ENCODE measurements around the gene ABCA3. TPM values are rescaled to one million over a fixed set of nuclear protein-coding genes. Genes with fewer than 3 reads are reported as not detected.
"Not testable (repeated sequence)": the region's sequence is repeated elsewhere in the genome, so short reads cannot be mapped to it uniquely, and the experiment has no call there.

Gene ABCA3
- polyA plus RNA-seq, result 1.7 TPM

DNA sequence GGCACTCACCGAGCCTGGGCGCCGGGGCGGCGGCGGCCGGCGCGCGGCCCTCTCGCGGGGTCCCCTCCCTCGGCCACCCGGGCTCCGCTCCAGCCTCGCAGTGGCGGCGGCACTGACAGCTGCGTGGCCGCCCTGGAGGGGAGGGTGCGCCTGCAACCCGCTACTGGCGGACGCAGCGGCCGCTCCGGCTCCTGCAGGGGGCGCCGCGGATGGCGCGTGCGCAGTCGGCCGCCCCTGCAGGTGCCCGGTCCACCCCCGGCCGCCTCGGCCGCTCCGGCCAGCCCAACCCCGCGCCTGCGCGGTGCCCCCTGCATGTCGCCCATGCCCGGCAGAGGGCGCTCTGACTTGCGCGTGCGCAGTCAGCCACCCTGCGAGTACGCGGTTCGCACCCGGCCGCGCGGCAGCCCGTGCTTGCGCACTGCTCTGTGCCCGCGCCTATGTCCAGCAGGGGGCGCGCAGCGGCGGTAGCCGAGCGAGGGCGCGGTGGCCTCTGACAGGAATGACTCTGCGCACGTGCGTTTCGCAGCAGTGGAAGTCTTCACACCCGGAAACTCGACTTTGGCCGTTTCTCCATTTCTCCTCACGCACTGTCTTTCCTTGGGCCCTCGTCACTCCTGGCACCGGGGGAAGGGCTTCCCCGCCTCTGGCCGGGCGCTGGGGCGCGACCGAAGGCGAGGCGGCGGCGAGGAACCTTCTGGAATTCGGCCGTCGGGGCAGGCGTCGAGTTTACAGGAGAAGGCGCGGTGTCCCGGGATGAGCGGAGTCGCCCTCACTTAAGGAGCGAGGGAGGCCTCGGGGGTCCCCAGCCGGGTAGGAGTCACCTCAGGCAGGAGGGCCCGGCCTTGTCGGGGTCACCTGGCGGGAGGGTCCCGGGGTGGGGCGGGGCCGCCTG is at the start of gene ABCA3:
Gene ABCA3 (minus strand): TSS at position 165 of the 892 bp plus-strand sequence. CDS start 14,262 bp downstream, outside the sequence.
- Mint-ChIP-seq H3K27me3 (peaks cover 1% of the 10 kb centered on the region), H3K9me3 (no peaks in the 10 kb centered on the region), H3K36me3 (no peaks in the 10 kb centered on the region), H3K4me1 (peaks cover 6 to 11% (median 9%) of the 10 kb centered on the region in 3 donors), H3K4me3 (peak within 1 kb of the TSS; percentile 81 to 93 (median 88)), H3K27ac (peak within 1 kb of the TSS; percentile 31 to 89 (median 88))

DNA sequence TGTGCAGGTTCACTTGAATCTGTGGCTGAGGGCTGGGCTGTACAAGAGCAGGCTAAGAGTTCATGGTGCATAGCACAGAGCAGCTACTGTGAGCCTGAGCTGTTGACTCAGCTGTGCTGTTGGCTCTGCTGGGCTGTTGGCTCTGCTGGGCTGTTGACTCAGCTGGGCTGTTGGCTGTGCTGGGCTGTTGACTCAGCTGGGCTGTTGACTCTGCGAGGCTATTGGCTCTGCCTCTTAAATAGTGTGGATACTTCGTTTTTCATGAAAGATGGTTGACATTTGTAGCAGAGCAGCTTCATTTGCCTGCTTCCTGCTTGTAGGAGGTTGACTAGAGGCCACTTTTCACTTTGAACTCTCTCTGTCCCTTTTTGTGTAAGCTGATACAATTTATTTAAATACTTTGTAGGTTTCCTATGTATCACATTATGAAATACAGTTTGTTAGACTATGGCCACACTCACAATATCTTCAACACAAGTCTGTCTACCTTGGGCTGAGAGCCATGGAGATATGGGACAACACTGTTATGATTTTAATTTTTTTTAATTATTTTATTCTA is 48.4 kb upstream of the ABCA3 start:
- Mint-ChIP-seq H3K4me1 (no peaks in the 10 kb centered on the region), H3K36me3 (no peaks in the 10 kb centered on the region), H3K4me3 (no peak overlapping the region), H3K27me3 (peaks cover 9% of the 10 kb centered on the region), H3K9me3 (peaks cover 2 to 5% (median 3%) of the 10 kb centered on the region in 3 donors), H3K27ac (no peak overlapping the region)

DNA sequence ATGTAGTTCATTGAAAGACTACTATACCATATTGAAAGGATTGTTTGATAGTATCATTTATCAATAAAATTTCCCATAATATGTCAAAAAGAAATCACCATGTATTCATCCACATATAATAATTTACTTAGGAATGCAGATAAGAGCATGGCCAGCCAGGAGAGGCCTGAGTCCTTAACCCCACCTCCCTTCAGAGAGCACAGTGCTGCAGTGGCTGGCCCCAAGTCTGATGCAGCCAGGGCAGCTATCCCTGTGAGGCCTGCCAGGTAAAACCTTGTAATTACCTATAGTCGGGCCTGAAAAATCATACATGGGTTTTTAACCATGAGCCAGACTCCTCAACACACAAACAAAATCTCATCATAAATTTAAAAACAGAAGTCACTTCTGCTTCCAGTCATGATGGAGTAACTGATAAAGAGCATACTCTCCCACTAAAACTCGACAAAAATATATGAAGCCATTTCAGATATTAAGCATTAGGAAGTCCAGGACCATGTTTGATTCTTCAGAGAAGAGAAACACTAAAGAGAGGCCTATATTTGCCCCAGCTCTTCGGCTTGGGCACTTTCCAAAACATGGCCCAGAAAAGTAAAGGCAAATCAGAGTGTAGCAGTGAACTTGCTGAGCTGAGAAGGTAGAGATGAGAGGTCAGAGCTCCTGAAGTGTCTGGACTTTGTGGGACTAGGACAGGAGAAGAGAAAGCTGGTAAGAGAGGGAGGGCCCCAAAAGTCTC is 47.8 kb upstream of the ABCA3 start:
- H3K27ac Mint-ChIP-seq, result no peak overlapping the region
- H3K36me3 Mint-ChIP-seq, result no peaks in the 10 kb centered on the region
- no peaks in the 10 kb centered on the region for H3K4me1 Mint-ChIP-seq
- H3K9me3 Mint-ChIP-seq, result peaks cover 2 to 5% (median 3%) of the 10 kb centered on the region in 3 donors
- peaks cover 9% of the 10 kb centered on the region for H3K27me3 Mint-ChIP-seq
- H3K4me3 Mint-ChIP-seq, result no peak overlapping the region

DNA sequence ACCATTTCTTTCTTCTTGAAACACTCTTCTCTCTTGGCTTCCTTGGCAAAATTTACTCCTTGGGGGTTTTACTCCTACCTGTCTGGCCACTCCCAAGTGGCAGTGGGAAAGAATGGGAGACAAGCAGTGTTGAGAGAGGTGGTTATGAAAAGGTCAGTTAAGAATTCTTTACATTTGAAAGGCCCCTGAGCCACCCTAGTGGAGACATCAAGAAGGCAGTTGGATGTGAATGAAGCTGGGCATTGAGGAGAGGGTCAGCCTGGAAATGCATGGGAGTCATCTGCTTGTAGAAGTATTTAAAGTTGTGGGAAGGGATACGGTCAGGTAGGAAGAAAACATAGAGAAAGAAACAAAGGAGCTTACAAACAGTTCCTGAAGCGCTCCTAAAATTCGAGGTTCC is 46.5 kb upstream of the ABCA3 start:
- peaks cover 11% of the 10 kb centered on the region for H3K27me3 Mint-ChIP-seq
- peaks cover 0 to 1% (median 0%) of the 10 kb centered on the region in 3 donors for H3K4me1 Mint-ChIP-seq
- no peak overlapping the region for H3K27ac Mint-ChIP-seq
- peaks cover 2 to 5% (median 3%) of the 10 kb centered on the region in 3 donors for H3K9me3 Mint-ChIP-seq
- H3K4me3 Mint-ChIP-seq, result no peak overlapping the region
- H3K36me3 Mint-ChIP-seq, result no peaks in the 10 kb centered on the region

DNA sequence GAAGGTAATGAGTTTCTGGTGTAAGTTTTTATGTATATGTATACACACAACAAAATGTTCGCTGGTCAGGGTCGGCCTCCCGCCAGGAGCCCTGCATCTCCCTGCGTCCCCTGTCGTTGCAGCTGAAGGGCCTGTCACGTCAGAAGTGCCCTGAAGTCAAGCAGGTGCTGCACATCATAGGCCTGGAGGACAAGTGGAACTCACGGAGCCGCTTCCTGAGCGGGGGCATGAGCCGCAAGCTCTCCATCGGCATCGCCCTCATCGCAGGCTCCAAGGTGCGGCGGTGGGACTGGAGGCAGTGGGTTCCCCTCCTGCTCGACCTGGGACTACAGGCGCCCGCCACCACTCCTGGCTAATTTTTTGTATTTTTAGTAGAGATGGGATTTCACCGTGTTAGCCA is 45.5 kb upstream of the ABCA3 start:
- not testable (repeated sequence) for H3K4me1 Mint-ChIP-seq, H3K9me3 Mint-ChIP-seq, H3K27ac Mint-ChIP-seq, H3K27me3 Mint-ChIP-seq, H3K4me3 Mint-ChIP-seq, H3K36me3 Mint-ChIP-seq

DNA sequence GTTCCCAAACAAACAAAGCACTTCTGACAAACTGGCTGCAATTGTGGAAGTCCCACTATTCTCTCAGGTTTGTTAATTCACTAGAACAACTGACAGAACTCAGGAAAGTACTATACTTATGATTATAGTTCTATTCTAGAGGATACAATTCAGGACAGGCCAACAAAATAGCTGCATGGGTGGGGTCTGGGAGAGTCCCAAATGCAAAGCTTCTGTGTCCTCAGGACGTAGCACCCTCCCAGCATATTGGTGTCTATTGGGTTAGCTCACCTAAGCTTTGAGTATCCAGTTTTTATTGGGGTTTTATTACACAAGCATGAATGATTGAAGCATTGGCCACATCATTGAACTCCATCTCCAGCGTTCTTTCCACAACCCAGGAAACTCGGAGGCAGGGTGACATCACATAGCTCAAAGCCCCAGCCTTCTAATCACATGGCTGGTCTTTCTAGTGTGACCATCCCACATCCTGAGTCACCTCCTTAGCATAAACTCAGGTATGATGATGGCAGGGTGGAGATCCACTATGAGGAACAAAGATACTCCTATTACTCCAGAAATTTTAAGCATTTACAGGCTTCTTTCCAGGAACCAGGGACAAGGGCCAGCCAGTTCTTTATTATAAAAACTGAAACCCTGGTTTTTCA is 44.8 kb upstream of the ABCA3 start:
- no peak overlapping the region for H3K27ac Mint-ChIP-seq
- no peaks in the 10 kb centered on the region for H3K36me3 Mint-ChIP-seq
- H3K4me1 Mint-ChIP-seq, result peaks cover 0 to 1% (median 0%) of the 10 kb centered on the region in 3 donors
- peaks cover 2 to 5% (median 3%) of the 10 kb centered on the region in 3 donors for H3K9me3 Mint-ChIP-seq
- peaks cover 5% of the 10 kb centered on the region for H3K27me3 Mint-ChIP-seq
- H3K4me3 Mint-ChIP-seq, result no peak overlapping the region

DNA sequence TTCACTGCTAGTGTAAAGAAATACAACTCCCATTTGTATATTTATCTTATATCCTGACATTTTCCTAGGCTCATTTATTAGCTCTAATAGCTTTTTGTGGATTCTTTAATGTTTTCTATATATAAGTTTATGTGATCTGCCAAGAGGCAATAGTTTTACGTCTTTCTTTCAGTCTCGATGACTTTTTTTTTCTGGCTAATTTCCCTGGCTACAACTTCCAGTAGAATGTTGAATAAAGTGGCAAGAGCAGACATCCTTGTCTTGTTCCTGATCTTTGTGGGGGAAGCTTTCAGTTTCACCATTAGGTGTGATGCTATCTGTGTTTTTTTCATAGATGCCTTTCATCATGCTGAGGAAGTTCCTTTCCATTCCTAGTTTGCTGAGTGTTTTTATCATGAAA is 43.9 kb upstream of the ABCA3 start:
- Mint-ChIP-seq H3K27ac (no peak overlapping the region), H3K9me3 (peaks cover 2 to 5% (median 3%) of the 10 kb centered on the region in 3 donors), H3K27me3 (peaks cover 5% of the 10 kb centered on the region), H3K36me3 (no peaks in the 10 kb centered on the region), H3K4me1 (peaks cover 0 to 1% (median 0%) of the 10 kb centered on the region in 3 donors), H3K4me3 (no peak overlapping the region)

DNA sequence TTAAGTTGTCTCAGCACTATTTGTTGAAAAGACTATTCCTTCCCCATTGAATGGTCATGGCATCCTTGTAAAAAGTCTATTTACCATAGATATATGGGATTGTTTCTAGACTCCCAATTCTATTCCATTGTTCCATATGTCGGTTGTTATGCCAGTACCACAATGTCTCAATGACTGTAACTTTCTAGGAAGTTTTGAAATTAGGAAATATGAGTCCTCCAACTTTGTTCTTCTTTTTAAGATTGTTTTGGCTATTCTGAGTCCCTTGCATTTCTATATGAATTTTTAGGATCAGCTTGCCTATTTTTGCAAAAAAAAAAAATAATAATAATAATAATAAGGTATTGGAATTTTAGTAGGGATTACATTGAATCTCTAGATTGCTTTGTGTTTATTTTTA is 43.0 kb upstream of the ABCA3 start:
- H3K27me3 Mint-ChIP-seq, result peaks cover 5% of the 10 kb centered on the region
- H3K4me1 Mint-ChIP-seq, result peaks cover 0 to 1% (median 0%) of the 10 kb centered on the region in 3 donors
- no peaks in the 10 kb centered on the region for H3K36me3 Mint-ChIP-seq
- H3K4me3 Mint-ChIP-seq, result no peak overlapping the region
- H3K9me3 Mint-ChIP-seq, result peaks cover 0 to 2% (median 1%) of the 10 kb centered on the region in 3 donors
- H3K27ac Mint-ChIP-seq, result no peak overlapping the region

DNA sequence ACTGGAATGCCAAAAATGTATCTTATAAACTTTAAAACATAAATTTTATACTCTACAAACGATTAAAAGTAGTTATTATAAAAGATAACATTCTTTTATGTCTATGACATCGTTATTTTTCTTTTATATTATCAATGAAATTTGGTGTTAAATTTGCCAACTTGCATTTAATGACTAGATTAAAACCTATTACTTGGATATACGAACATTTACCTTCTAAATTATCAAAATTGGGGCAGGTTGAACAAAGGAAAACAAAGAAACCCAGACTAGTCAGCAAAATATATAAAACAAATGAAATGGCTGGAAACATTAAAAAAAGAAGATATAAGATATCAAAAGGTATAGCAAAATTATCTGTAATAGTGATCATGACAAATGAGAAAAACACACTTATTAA is 34.1 kb upstream of the ABCA3 start:
- Mint-ChIP-seq H3K27ac (no peak overlapping the region), H3K9me3 (no peaks in the 10 kb centered on the region), H3K4me3 (no peak overlapping the region), H3K36me3 (no peaks in the 10 kb centered on the region), H3K4me1 (no peaks in the 10 kb centered on the region), H3K27me3 (peaks cover 7% of the 10 kb centered on the region)

DNA sequence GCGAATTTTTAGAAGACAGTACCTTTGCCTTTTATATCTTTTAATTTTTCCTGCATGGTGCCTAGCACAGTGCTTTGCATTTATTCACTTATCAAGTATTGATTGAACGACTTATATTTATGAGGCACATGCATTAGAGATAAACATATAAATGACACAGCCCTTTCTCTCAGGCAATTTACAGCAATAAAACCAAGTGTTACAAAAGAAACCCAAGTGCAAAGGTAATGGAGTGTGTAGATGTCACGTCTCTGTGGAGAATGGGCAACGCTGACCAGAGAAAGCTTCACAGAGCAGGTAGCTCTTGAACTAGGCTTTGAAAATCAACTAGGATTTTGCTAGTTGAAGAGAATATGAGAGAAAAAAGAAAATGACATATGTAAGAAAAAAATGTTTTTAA is 32.6 kb upstream of the ABCA3 start:
- no peaks in the 10 kb centered on the region for H3K36me3 Mint-ChIP-seq
- H3K4me1 Mint-ChIP-seq, result no peaks in the 10 kb centered on the region
- no peak overlapping the region for H3K27ac Mint-ChIP-seq
- no peak overlapping the region for H3K4me3 Mint-ChIP-seq
- no peaks in the 10 kb centered on the region for H3K9me3 Mint-ChIP-seq
- H3K27me3 Mint-ChIP-seq, result peaks cover 9% of the 10 kb centered on the region

DNA sequence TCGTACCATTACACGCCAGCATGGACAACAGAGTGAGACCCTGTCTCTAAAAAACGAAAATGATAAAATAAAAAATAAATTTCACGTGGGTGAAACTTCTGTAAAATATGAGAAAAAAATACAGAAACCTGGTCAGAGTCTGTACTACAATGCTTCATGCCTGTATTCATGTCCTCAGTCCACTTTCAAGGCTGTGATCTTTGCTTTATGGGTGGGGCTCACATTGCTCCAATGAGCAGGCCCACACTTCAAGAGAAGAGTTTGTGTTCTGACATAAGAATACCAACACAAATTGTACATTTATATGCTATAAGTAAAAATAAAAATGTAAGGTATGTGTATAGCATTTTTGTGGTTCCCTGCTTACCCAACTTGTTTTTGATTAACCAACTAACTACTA is 32.2 kb upstream of the ABCA3 start:
- Mint-ChIP-seq H3K4me3 (no peak overlapping the region), H3K27me3 (peaks cover 11% of the 10 kb centered on the region), H3K36me3 (no peaks in the 10 kb centered on the region), H3K9me3 (no peaks in the 10 kb centered on the region), H3K4me1 (no peaks in the 10 kb centered on the region), H3K27ac (no peak overlapping the region)

DNA sequence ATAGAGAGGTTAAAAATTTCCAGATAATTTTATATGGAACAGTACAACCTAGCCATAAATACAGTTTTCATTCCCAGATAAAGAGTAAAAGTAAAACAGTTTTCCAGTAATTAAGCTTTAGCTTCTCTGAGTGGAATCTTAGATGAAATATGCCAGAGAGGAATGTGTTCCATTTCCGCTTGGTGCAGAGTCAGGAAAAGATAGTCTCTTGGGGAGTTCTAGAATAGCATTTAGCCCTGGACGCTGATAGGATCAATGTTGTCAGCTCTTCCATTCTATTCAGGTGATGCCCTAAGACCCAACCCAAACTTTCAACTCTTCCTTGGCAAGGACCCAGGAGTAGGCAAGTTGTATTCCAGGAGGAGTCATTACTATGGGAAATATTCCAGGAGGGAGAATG is 30.9 kb upstream of the ABCA3 start:
- no peak overlapping the region for H3K4me3 Mint-ChIP-seq
- H3K4me1 Mint-ChIP-seq, result peaks cover 0 to 2% (median 0%) of the 10 kb centered on the region in 3 donors
- no peak overlapping the region for H3K27ac Mint-ChIP-seq
- H3K9me3 Mint-ChIP-seq, result no peaks in the 10 kb centered on the region
- H3K27me3 Mint-ChIP-seq, result peaks cover 16% of the 10 kb centered on the region
- no peaks in the 10 kb centered on the region for H3K36me3 Mint-ChIP-seq

DNA sequence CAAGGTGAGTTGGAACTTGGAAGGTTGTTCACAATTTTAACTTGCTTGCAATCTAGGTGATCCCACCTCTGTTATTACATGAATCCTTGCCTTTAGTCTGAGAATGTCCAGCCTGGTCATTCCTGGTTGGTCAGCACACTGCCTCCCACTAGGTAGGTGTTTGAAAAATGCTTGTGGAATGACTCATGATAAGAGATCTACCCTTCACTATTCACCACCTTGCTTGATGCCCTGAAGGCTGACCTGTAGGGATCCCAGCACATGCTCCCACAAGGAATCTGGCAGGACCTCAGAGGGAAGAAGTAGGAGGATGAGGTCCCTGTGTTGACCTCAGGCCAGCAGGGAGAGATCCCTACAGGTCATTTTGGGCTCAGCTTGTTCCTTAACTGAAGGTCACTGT is 30.2 kb upstream of the ABCA3 start:
- no peaks in the 10 kb centered on the region for H3K36me3 Mint-ChIP-seq
- peaks cover 16% of the 10 kb centered on the region for H3K27me3 Mint-ChIP-seq
- H3K27ac Mint-ChIP-seq, result no peak overlapping the region
- no peak overlapping the region for H3K4me3 Mint-ChIP-seq
- H3K9me3 Mint-ChIP-seq, result no peaks in the 10 kb centered on the region
- H3K4me1 Mint-ChIP-seq, result peaks cover 0 to 2% (median 0%) of the 10 kb centered on the region in 3 donors

DNA sequence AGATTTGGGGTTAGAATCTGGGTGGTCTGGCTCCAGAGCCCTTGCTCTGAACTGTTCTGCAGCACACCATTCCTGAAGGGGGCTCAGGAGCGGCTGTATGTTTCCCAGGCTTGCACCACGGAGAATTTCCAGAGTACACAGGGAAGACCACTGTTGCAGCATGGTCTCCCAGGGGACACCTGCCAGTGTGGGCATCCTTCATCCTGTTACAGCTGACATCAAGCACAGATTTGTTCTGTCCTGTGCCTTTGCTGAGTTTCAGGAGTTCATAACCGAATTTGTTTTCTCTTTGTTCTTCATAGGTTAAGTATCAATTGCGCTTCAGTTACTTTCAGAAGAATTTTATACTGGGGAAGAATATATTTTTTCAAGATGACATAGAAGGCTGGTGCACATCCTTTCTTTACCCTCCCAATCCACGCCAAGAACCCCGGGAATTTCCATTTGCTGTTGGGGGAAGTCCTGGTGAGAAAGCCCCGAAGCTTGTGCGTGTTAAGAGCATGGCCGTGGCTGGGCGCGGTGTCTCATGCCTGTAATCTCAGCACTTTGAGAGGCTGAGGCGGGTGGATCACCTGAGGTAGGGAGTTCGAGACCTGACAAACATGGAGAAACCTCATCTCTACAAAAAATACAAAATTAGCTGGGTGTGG is 26.3 kb upstream of the ABCA3 start:
- peaks cover 16% of the 10 kb centered on the region for H3K27me3 Mint-ChIP-seq
- H3K9me3 Mint-ChIP-seq, result no peaks in the 10 kb centered on the region
- no peak overlapping the region for H3K27ac Mint-ChIP-seq
- H3K4me1 Mint-ChIP-seq, result peaks cover 0 to 2% (median 0%) of the 10 kb centered on the region in 3 donors
- no peak overlapping the region for H3K4me3 Mint-ChIP-seq
- no peaks in the 10 kb centered on the region for H3K36me3 Mint-ChIP-seq
